Mesenchymal stem cell (in vitro differentiated cells and primary cell): ENCODE measurements around the gene STK32C.

Experiments used
- DNase-seq: peaks from one replicate; pipeline ENCODE4 v3.0.0-alpha.2; 2013
- H2AFZ ChIP-seq: one replicate; pipeline ENCODE4 v1.6.1; 2013; ENCODE audit warnings: low read depth, mild to moderate bottlenecking, control low read depth, inconsistent platforms, low read length, moderate library complexity
- H2AK5ac ChIP-seq: 2 replicates; pipeline ENCODE4 v1.6.1; 2013; ENCODE audit warnings: low read length, moderate library complexity, mild to moderate bottlenecking, inconsistent platforms; ENCODE audit not compliant: severe bottlenecking
- H2BK120ac ChIP-seq: one replicate; pipeline ENCODE4 v1.6.1; 2013; ENCODE audit warnings: low read depth, mild to moderate bottlenecking, inconsistent platforms, low read length, moderate library complexity
- H2BK12ac ChIP-seq, 2 experiments: one replicate each; pipeline ENCODE4 v1.6.1; 2013; ENCODE audit warnings: inconsistent platforms in 2 of 2, low read length in 2 of 2, mild to moderate bottlenecking in 2 of 2, moderate library complexity in 2 of 2, control low read depth in 1 of 2
- H2BK15ac ChIP-seq: one replicate; pipeline ENCODE4 v1.6.1; 2013; ENCODE audit warnings: mild to moderate bottlenecking, low read depth, inconsistent platforms; ENCODE audit not compliant: poor library complexity, severe bottlenecking
- H2BK5ac ChIP-seq: 2 replicates; pipeline ENCODE4 v1.6.1; 2013; ENCODE audit warnings: low read depth, mild to moderate bottlenecking, low read length, control low read depth, inconsistent platforms; ENCODE audit not compliant: poor library complexity, severe bottlenecking
- H3K14ac ChIP-seq, 2 experiments: one replicate each; pipeline ENCODE4 v1.6.1; 2013; ENCODE audit warnings: inconsistent platforms in 2 of 2, low read length in 2 of 2, control low read depth in 1 of 2, mild to moderate bottlenecking in 1 of 2, moderate library complexity in 1 of 2
- H3K18ac ChIP-seq, 2 experiments: one replicate each; pipeline ENCODE4 v1.6.1; 2013; ENCODE audit warnings: inconsistent platforms in 2 of 2, low read length in 2 of 2, control low read depth in 1 of 2, low read depth in 1 of 2, mild to moderate bottlenecking in 1 of 2
- H3K23ac ChIP-seq, 2 experiments: one replicate each; pipeline ENCODE4 v1.6.1; 2013; ENCODE audit warnings: inconsistent platforms in 2 of 2, low read length in 2 of 2, mild to moderate bottlenecking in 2 of 2, moderate library complexity in 2 of 2, control low read depth in 1 of 2
- H3K27ac ChIP-seq: 2 replicates; pipeline ENCODE4 v1.5.1; 2013; ENCODE audit warnings: mild to moderate bottlenecking, moderate library complexity, low read length, control low read depth, inconsistent platforms; ENCODE audit not compliant: poor library complexity, severe bottlenecking
- H3K27me3 ChIP-seq, 2 experiments: 2 replicates each; pipeline versions ENCODE4 v1.6.1 to v1.7.0; 2013; ENCODE audit warnings: low read length in 2 of 2, mild to moderate bottlenecking in 2 of 2, moderate library complexity in 2 of 2, control low read depth in 1 of 2, inconsistent platforms in 1 of 2; ENCODE audit not compliant: control insufficient read depth in 1 of 2, insufficient read depth in 1 of 2
- H3K36me3 ChIP-seq, 2 experiments: 2 replicates each; pipeline versions ENCODE4 v1.6.1 to v1.7.0; 2013; ENCODE audit warnings: low read length in 2 of 2, control low read depth in 1 of 2, inconsistent platforms in 1 of 2, low read depth in 1 of 2, mild to moderate bottlenecking in 1 of 2; ENCODE audit not compliant: insufficient read depth in 2 of 2, control insufficient read depth in 1 of 2
- H3K4ac ChIP-seq, 2 experiments: one replicate each; pipeline ENCODE4 v1.6.1; 2013; ENCODE audit warnings: inconsistent platforms in 2 of 2, low read length in 2 of 2, mild to moderate bottlenecking in 2 of 2, moderate library complexity in 2 of 2, control low read depth in 1 of 2, low read depth in 1 of 2
- H3K4me1 ChIP-seq: 2 replicates; pipeline ENCODE4 v1.6.1; 2013; ENCODE audit warnings: low read depth, low read length, control low read depth; ENCODE audit not compliant: control insufficient read depth, insufficient read depth
- H3K4me2 ChIP-seq: 2 replicates; pipeline ENCODE4 v1.6.1; 2013; ENCODE audit warnings: low read length, mild to moderate bottlenecking, inconsistent platforms; ENCODE audit not compliant: poor library complexity, severe bottlenecking
- H3K4me3 ChIP-seq, 2 experiments: 2 replicates each; pipeline versions ENCODE4 v1.5.1 to v1.7.0; 2013; ENCODE audit warnings: low read length in 2 of 2, mild to moderate bottlenecking in 2 of 2, control low read depth in 1 of 2, low read depth in 1 of 2; ENCODE audit not compliant: insufficient read depth in 1 of 2
- H3K79me1 ChIP-seq: replicated peaks from 2 replicates; pipeline ENCODE4 v1.6.1; 2013; ENCODE audit warnings: mild to moderate bottlenecking, control low read depth, low read length, inconsistent platforms; ENCODE audit not compliant: poor library complexity, severe bottlenecking
- H3K9ac ChIP-seq: 2 replicates; pipeline ENCODE4 v1.7.0; 2013; ENCODE audit warnings: mild to moderate bottlenecking, low read length, moderate library complexity
- H3K9me3 ChIP-seq: 2 replicates; pipeline ENCODE4 v1.7.0; 2013; ENCODE audit warnings: mild to moderate bottlenecking, low read length; ENCODE audit not compliant: control insufficient read depth
- H4K8ac ChIP-seq: one replicate; pipeline ENCODE4 v1.6.1; 2013; ENCODE audit warnings: inconsistent platforms, mild to moderate bottlenecking, low read length, moderate library complexity
- H4K91ac ChIP-seq: one replicate; pipeline ENCODE4 v1.6.1; 2013; ENCODE audit warnings: mild to moderate bottlenecking, low read length, inconsistent platforms
- WGBS: methylation state at CpG from one replicate; pipeline ENCODE4 v1.1.7; 2013; ENCODE audit warnings: mixed read lengths; 5-methylcytosine and 5-hydroxymethylcytosine counted together

Gene STK32C

GRCh38 chr10:132203256-132204077 is 104.3 kb downstream of the STK32C start:
- no peak overlapping the region for H4K8ac ChIP-seq
- H2AK5ac ChIP-seq: no peak overlapping the region
- no peak overlapping the region for H3K14ac ChIP-seq
- H2AFZ ChIP-seq: no peak overlapping the region
- H3K18ac ChIP-seq: no peak overlapping the region
- WGBS: 95% methylated on average over 34 of the region's 34 CpGs
- H3K79me1 ChIP-seq: no peaks in the 10 kb centered on the region
- no peak overlapping the region for H3K23ac ChIP-seq
- no peak overlapping the region for H2BK120ac ChIP-seq
- H3K27ac ChIP-seq: no peak overlapping the region
- no peak overlapping the region for H2BK5ac ChIP-seq
- H3K4me1 ChIP-seq: peaks cover 6% of the 10 kb centered on the region
- no peaks in the 10 kb centered on the region for H3K27me3 ChIP-seq
- H2BK15ac ChIP-seq: no peak overlapping the region
- no peaks in the 10 kb centered on the region for H3K9me3 ChIP-seq
- DNase-seq: no peak
- H3K4ac ChIP-seq: no peak overlapping the region
- H3K36me3 ChIP-seq: peaks cover 0 to 37% of the 10 kb centered on the region in 2 experiments
- no peak overlapping the region for H3K9ac ChIP-seq
- H4K91ac ChIP-seq: no peak overlapping the region
- no peak overlapping the region for H3K4me3 ChIP-seq
- no peak overlapping the region for H2BK12ac ChIP-seq
- H3K4me2 ChIP-seq: no peak overlapping the region

- H3K4me3 ChIP-seq: no peak overlapping the region
- H3K36me3 ChIP-seq: peaks cover 0 to 27% of the 10 kb centered on the region in 2 experiments
- peaks cover 2% of the 10 kb centered on the region for H3K4me1 ChIP-seq
- H2AFZ ChIP-seq: no peak overlapping the region
- no peak overlapping the region for H2BK5ac ChIP-seq
- no peak overlapping the region for H3K9ac ChIP-seq
- no peak overlapping the region for H2BK15ac ChIP-seq
- H3K27ac ChIP-seq: no peak overlapping the region
- no peak overlapping the region for H3K4me2 ChIP-seq
- H3K4ac ChIP-seq: no peak overlapping the region
- H3K23ac ChIP-seq: no peak overlapping the region
- H3K9me3 ChIP-seq: no peaks in the 10 kb centered on the region
- no peak for DNase-seq
- no peaks in the 10 kb centered on the region for H3K79me1 ChIP-seq
- H2AK5ac ChIP-seq: no peak overlapping the region
- H3K18ac ChIP-seq: no peak overlapping the region
- no peak overlapping the region for H2BK120ac ChIP-seq
- H3K27me3 ChIP-seq: peaks cover 0 to 4% of the 10 kb centered on the region in 2 experiments
- H3K14ac ChIP-seq: no peak overlapping the region
- WGBS: 93% methylated on average over 48 of the region's 48 CpGs
- H4K91ac ChIP-seq: no peak overlapping the region
- H4K8ac ChIP-seq: no peak overlapping the region
- H2BK12ac ChIP-seq: no peak overlapping the region
Measured at GRCh38 chr10:132202070-132202970, 105.4 kb downstream of the STK32C start.

GRCh38 chr10:132201111-132201969 is 106.4 kb downstream of the STK32C start:
- no peaks in the 10 kb centered on the region for H3K79me1 ChIP-seq
- H4K91ac ChIP-seq: no peak overlapping the region
- peaks cover 0 to 4% of the 10 kb centered on the region in 2 experiments for H3K27me3 ChIP-seq
- H3K23ac ChIP-seq: no peak overlapping the region
- no peak overlapping the region for H3K14ac ChIP-seq
- H3K4me2 ChIP-seq: no peak overlapping the region
- H2BK15ac ChIP-seq: no peak overlapping the region
- H3K4ac ChIP-seq: no peak overlapping the region
- no peak overlapping the region for H2BK120ac ChIP-seq
- no peak overlapping the region for H2AK5ac ChIP-seq
- H3K4me1 ChIP-seq: no peaks in the 10 kb centered on the region
- H3K4me3 ChIP-seq: no peak overlapping the region
- H3K18ac ChIP-seq: no peak overlapping the region
- H2BK12ac ChIP-seq: no peak overlapping the region
- 94% methylated on average over 35 of the region's 35 CpGs for WGBS
- no peak for DNase-seq
- peaks cover 0 to 22% of the 10 kb centered on the region in 2 experiments for H3K36me3 ChIP-seq
- H4K8ac ChIP-seq: no peak overlapping the region
- no peak overlapping the region for H2BK5ac ChIP-seq
- H2AFZ ChIP-seq: no peak overlapping the region
- no peaks in the 10 kb centered on the region for H3K9me3 ChIP-seq
- no peak overlapping the region for H3K9ac ChIP-seq
- H3K27ac ChIP-seq: no peak overlapping the region
